NB4 (cell line): Measurements from ENCODE around the gene TANGO6.

Experiments
- CTCF ChIP-seq: IDR thresholded peaks from one replicate; pipeline ENCODE4 v1.5.1; 2012; ENCODE audit warnings: low read depth, low read length
- POLR2A ChIP-seq: IDR thresholded peaks from 2 replicates; pipeline ENCODE4 v1.6.1; 2011; ENCODE audit warnings: mild to moderate bottlenecking; ENCODE audit not compliant: insufficient read length; ENCODE audit errors: extremely low read depth

GRCh38 chr16:68972013-68972412 is 128.7 kb downstream of the TANGO6 start:
- TF ChIP-seq POLR2A: no peak
- TF ChIP-seq CTCF: no peak
